HepG2 (cell line): Measurements from ENCODE around the gene MKRN2OS. TPM values are rescaled to one million over a fixed set of nuclear protein-coding genes. Genes with fewer than 3 reads are reported as not detected.

Experiments used
- ATAC-seq: fragments of 200-7000 bp; cut with Tn5 transposase; 3 replicates; pipeline ENCODE4 v1.9.1; 2020; ENCODE audit warnings: mild to moderate bottlenecking, moderate library complexity
- BruUV-seq: library from RNA; stranded (reverse); fragments of 400-500 nt; replicated peaks from 2 replicates; lab custom pipeline; 2021; lab: Mats Ljungman, UMichigan
- CTCF ChIA-PET: fragments of 300-600 bp; formaldehyde crosslinking; extraction: SDS; loops from one replicate; lab custom pipeline; 2021; ENCODE audit warnings: low total read pairs, inconsistent platforms, low intra/inter-chr PET ratio; lab: Yijun Ruan, JAX
- POLR2A ChIA-PET: fragments of 350-600 bp; sonication (Branson Sonifier 250); formaldehyde crosslinking; loops from one replicate; lab custom pipeline; 2020; ENCODE audit warnings: antibody characterized with exemption, inconsistent platforms; lab: Yijun Ruan, JAX
- DNase-seq: peaks from one replicate; pipeline ENCODE4 v3.0.0-alpha.2; 2015; ENCODE audit warnings: low spot score
- FAIRE-seq: peaks from 3 replicates; lab custom pipeline; 2011; peaks lifted over from hg19 to GRCh38; lab: Jason Lieb, UNC
- H2AFZ ChIP-seq: one replicate; pipeline ENCODE4 v1.6.1; 2011; ENCODE audit warnings: low read length, inconsistent platforms
- H3K27ac ChIP-seq: fragments of 300-600 bp; 3 replicates; pipeline ENCODE4 v1.8.0; 2011; ENCODE audit warnings: mixed run types, mild to moderate bottlenecking, mixed read lengths, low read length, inconsistent platforms; ENCODE audit not compliant: insufficient read depth; ENCODE audit errors: extremely low read length
- H3K27me3 ChIP-seq, 2 experiments: fragments of 200-600 bp in 1 of 2; 2 replicates in 1 of 2; 3 replicates in 1 of 2; pipeline versions ENCODE4 v1.6.0 to v1.8.0; 2011; ENCODE audit warnings: low read length in 2 of 2, mild to moderate bottlenecking in 2 of 2, moderate library complexity in 2 of 2, inconsistent platforms in 1 of 2; ENCODE audit not compliant: insufficient read depth in 2 of 2, control insufficient read depth in 1 of 2
- H3K36me3 ChIP-seq, 2 experiments: fragments of 200-600 bp in 1 of 2; replicated peaks in 1 of 2; 2 replicates in 1 of 2; 3 replicates in 1 of 2; pipeline versions ENCODE4 v1.5.1 to v1.8.0; 2011; ENCODE audit warnings: low read length in 2 of 2, inconsistent platforms in 1 of 2; ENCODE audit not compliant: insufficient read depth in 2 of 2, control insufficient read depth in 1 of 2
- H3K4me1 ChIP-seq: 2 replicates; pipeline ENCODE4 v1.5.1; 2012; ENCODE audit warnings: low read length, inconsistent platforms; ENCODE audit not compliant: insufficient read depth
- H3K4me2 ChIP-seq: 2 replicates; pipeline ENCODE4 v1.6.0; 2011; ENCODE audit warnings: low read depth, low read length, inconsistent platforms
- H3K4me3 ChIP-seq, 3 experiments: fragments of 200-600 bp in 1 of 3; sonication (generic), shearing (Covaris generic) in 1 of 3; replicated peaks in 1 of 3; 2 replicates each; pipeline ENCODE4 v1.5.1; 2011 to 2016; ENCODE audit warnings: low read length in 3 of 3, inconsistent platforms in 2 of 3, low read depth in 2 of 3, mild to moderate bottlenecking in 2 of 3, control low read depth in 1 of 3, mixed read lengths in 1 of 3; ENCODE audit not compliant: insufficient read depth in 1 of 3
- H3K79me2 ChIP-seq: one replicate; pipeline ENCODE4 v1.6.1; 2011; ENCODE audit warnings: low read length, inconsistent platforms; ENCODE audit not compliant: insufficient read depth
- H3K9ac ChIP-seq: 2 replicates; pipeline ENCODE4 v1.6.0; 2011; ENCODE audit warnings: mild to moderate bottlenecking, low read depth, low read length, inconsistent platforms; ENCODE audit not compliant: insufficient read depth
- H3K9me3 ChIP-seq: 2 replicates; pipeline ENCODE4 v1.5.1; 2012; ENCODE audit warnings: mild to moderate bottlenecking, low read length
- H4K20me1 ChIP-seq: 2 replicates; pipeline ENCODE4 v1.6.0; 2011; ENCODE audit warnings: inconsistent platforms, mild to moderate bottlenecking, low read length, moderate library complexity; ENCODE audit not compliant: insufficient read depth
- CHCHD3 ChIP-seq: sonication (generic); formaldehyde crosslinking; IDR thresholded peaks from 2 replicates; pipeline ENCODE4 v1.8.0; 2022; ENCODE audit warnings: mild to moderate bottlenecking, missing genetic modification reagents, moderate library complexity
- MTF1 ChIP-seq: sonication (generic); formaldehyde crosslinking; IDR thresholded peaks from 2 replicates; pipeline ENCODE4 v1.5.0; 2020; ENCODE audit warnings: missing genetic modification reagents
- MYNN ChIP-seq: sonication (generic); formaldehyde crosslinking; IDR thresholded peaks from 2 replicates; pipeline ENCODE4 v1.4.0; 2020; ENCODE audit warnings: mild to moderate bottlenecking, low read depth, missing genetic modification reagents
- RBAK ChIP-seq: sonication (generic); formaldehyde crosslinking; IDR thresholded peaks from 2 replicates; pipeline ENCODE4 v1.5.1; 2020; ENCODE audit warnings: mild to moderate bottlenecking, missing genetic modification reagents
- TMF1 ChIP-seq: sonication (generic); formaldehyde crosslinking; IDR thresholded peaks from 2 replicates; pipeline ENCODE4 v1.8.1; 2022; ENCODE audit warnings: low read depth, missing genetic modification reagents
- ZFX ChIP-seq: sonication (generic); formaldehyde crosslinking; IDR thresholded peaks from 2 replicates; pipeline ENCODE4 v1.4.0; 2020; ENCODE audit warnings: mild to moderate bottlenecking, low read depth, missing genetic modification reagents, moderate library complexity
- ZNF121 ChIP-seq: sonication (generic); formaldehyde crosslinking; IDR thresholded peaks from 2 replicates; pipeline ENCODE4 v1.5.0; 2020; ENCODE audit warnings: mild to moderate bottlenecking, missing genetic modification reagents
- ZNF24 ChIP-seq: fragments of 450-650 bp; IDR thresholded peaks from 2 replicates; pipeline ENCODE4 v1.6.1; 2017; ENCODE audit warnings: antibody characterized with exemption, mild to moderate bottlenecking
- ZNF616 ChIP-seq: sonication (generic); formaldehyde crosslinking; IDR thresholded peaks from 2 replicates; pipeline ENCODE4 v1.5.0; 2020; ENCODE audit warnings: low read depth, mild to moderate bottlenecking, missing genetic modification reagents
- ZNF776 ChIP-seq: sonication (generic); formaldehyde crosslinking; IDR thresholded peaks from 2 replicates; pipeline ENCODE4 v1.4.0; 2020; ENCODE audit warnings: mild to moderate bottlenecking, missing genetic modification reagents
- WGBS: methylation state at CpG from one replicate; pipeline ENCODE4 v1.1.6; 2017; ENCODE audit warnings: low lambda C conversion rate; 5-methylcytosine and 5-hydroxymethylcytosine counted together
- in situ Hi-C: cut with HindIII; loops from 2 replicates; pipeline ENCODE4 v1.10.0; 2017; ENCODE audit warnings: low pct_unique_long_range_greater_than_20kb; ENCODE audit not compliant: extremely low pct_ligation_motif_present
- intact Hi-C: fragments of 100-400 bp; cut with micrococcal nuclease; formaldehyde crosslinking; loops from one replicate; pipeline ENCODE4 v1.10.0; 2022; ENCODE audit not compliant: unreplicated experiment
- polyA plus RNA-seq, 8 experiments: library from polyadenylated mRNA; depleted of rRNA in 3 of 8; stranded (reverse) in 7 of 8; unstranded in 1 of 8; fragments of >200 nt; fragmentation: Illumina TruSeq in 4 of 8; extraction: Trizol in 4 of 8; gene quantifications; 2 replicates each; pipeline versions ENCODE4 v1.2.1 to v1.2.3, GENCODE V29; 2011 to 2016; ENCODE audit warnings: low read depth in 4 of 8, missing spikeins in 1 of 8, mixed read lengths in 1 of 8; ENCODE audit not compliant: insufficient read depth in 1 of 8
- total RNA-seq, 5 experiments: library from RNA; depleted of rRNA; stranded (reverse); fragments of >200 nt; fragmentation: Illumina TruSeq; extraction: Trizol; gene quantifications; 2 replicates each; pipeline ENCODE4 v1.2.3, GENCODE V29; 2016; ENCODE audit warnings: low read depth in 1 of 5
- TF ChIP-seq, protein P1 (sequence below): IDR thresholded peaks from 2 replicates; pipeline ENCODE4 v1.6.1; 2016; ENCODE audit warnings: control low read depth
- TF ChIP-seq, protein P2 (sequence below): fragments of 450-650 bp; IDR thresholded peaks from 2 replicates; pipeline ENCODE4 v1.6.1; 2017; ENCODE audit warnings: mild to moderate bottlenecking
- TF ChIP-seq, protein P3 (sequence below): IDR thresholded peaks from 2 replicates; pipeline ENCODE4 v1.6.1; 2016; ENCODE audit warnings: low read depth
- TF ChIP-seq, protein P4 (sequence below): sonication (generic); formaldehyde crosslinking; IDR thresholded peaks from 2 replicates; pipeline ENCODE4 v1.8.0; 2022; ENCODE audit warnings: mild to moderate bottlenecking, missing genetic modification reagents, borderline replicate concordance
- TF ChIP-seq, protein P5 (sequence below): sonication (generic); formaldehyde crosslinking; IDR thresholded peaks from 2 replicates; pipeline ENCODE4 v1.4.0; 2020; ENCODE audit warnings: mild to moderate bottlenecking, missing genetic modification reagents

Gene MKRN2OS
- total and polyA plus RNA-seq, 2 of the 13 experiments (the other 11 are each of a cell fraction or from before 2014, with no cell fraction given), result not detected

DNA sequence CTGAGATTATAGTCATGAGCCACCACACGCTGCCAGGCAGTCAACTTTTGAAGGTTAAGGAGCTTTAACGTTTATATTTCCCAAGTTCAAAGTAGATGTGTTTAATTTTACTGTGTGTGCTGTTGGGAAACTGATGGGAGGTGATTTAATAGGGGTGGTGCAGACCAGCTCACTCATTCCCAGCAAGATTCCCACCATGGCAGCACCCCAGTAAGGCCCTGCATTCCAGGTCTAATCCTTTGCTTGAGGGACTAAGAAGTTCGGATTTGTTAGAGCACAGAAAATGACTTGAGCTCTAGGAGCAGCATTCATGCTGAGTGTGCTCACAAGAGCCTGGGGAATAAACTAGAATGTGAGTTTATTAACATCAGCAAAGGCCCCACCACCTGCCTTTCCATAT lies 35.8 kb downstream of the MKRN2OS start (continued):
- TF ChIP-seq, protein P1, sequence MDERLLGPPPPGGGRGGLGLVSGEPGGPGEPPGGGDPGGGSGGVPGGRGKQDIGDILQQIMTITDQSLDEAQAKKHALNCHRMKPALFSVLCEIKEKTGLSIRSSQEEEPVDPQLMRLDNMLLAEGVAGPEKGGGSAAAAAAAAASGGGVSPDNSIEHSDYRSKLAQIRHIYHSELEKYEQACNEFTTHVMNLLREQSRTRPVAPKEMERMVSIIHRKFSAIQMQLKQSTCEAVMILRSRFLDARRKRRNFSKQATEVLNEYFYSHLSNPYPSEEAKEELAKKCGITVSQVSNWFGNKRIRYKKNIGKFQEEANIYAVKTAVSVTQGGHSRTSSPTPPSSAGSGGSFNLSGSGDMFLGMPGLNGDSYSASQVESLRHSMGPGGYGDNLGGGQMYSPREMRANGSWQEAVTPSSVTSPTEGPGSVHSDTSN (CRISPR knock-in tag), result no peak
- no peak for TF ChIP-seq TMF1
- no peak for TF ChIP-seq CHCHD3 (CRISPR knock-in tag)
- TF ChIP-seq, protein P2, sequence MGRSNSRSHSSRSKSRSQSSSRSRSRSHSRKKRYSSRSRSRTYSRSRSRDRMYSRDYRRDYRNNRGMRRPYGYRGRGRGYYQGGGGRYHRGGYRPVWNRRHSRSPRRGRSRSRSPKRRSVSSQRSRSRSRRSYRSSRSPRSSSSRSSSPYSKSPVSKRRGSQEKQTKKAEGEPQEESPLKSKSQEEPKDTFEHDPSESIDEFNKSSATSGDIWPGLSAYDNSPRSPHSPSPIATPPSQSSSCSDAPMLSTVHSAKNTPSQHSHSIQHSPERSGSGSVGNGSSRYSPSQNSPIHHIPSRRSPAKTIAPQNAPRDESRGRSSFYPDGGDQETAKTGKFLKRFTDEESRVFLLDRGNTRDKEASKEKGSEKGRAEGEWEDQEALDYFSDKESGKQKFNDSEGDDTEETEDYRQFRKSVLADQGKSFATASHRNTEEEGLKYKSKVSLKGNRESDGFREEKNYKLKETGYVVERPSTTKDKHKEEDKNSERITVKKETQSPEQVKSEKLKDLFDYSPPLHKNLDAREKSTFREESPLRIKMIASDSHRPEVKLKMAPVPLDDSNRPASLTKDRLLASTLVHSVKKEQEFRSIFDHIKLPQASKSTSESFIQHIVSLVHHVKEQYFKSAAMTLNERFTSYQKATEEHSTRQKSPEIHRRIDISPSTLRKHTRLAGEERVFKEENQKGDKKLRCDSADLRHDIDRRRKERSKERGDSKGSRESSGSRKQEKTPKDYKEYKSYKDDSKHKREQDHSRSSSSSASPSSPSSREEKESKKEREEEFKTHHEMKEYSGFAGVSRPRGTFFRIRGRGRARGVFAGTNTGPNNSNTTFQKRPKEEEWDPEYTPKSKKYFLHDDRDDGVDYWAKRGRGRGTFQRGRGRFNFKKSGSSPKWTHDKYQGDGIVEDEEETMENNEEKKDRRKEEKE, result no peak

DNA sequence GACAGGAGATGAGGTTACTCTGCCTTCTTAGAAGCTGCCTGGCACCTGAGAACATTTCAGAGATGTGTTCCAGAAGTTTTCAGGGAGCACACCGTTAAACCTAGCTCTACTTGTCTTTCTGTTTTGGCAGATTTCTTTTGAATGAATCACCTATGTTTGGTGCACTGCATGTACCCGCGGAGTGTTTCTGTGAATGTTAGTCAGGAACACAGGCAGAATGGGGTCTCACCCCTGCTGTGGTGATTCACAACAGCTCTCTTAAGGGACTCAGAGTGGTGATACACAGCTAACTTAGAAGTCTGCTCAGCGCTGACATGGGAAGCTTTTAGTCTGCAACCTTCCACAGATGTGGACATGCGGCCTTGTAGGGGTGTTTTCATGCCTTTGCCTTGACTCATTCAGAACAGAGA lies 37.0 kb downstream of the MKRN2OS start:
- ChIA-PET POLR2A (interaction anchor here (1.3 kb wide), 1 partner anchor 24 kb away, joined by 3 read pairs; the partner anchor contains the start of gene TSEN2), CTCF (no interaction called here)
- in situ Hi-C loops, result no loop called here
- H4K20me1 ChIP-seq, result no peaks in the 10 kb centered on the region
- DNase-seq (no peak), ATAC-seq (no peak), FAIRE-seq (no peak)
- no peaks in the 10 kb centered on the region for H3K79me2 ChIP-seq
- TF ChIP-seq, protein P3, sequence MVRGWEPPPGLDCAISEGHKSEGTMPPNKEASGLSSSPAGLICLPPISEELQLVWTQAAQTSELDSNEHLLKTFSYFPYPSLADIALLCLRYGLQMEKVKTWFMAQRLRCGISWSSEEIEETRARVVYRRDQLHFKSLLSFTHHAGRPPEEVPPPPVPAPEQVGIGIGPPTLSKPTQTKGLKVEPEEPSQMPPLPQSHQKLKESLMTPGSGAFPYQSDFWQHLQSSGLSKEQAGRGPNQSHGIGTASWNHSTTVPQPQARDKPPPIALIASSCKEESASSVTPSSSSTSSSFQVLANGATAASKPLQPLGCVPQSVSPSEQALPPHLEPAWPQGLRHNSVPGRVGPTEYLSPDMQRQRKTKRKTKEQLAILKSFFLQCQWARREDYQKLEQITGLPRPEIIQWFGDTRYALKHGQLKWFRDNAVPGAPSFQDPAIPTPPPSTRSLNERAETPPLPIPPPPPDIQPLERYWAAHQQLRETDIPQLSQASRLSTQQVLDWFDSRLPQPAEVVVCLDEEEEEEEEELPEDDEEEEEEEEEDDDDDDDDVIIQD (CRISPR knock-in tag), result no peak
- TF ChIP-seq RBAK (CRISPR knock-in tag), result no peak
- no peak for TF ChIP-seq ZNF24
- no peak for TF ChIP-seq ZNF616 (CRISPR knock-in tag)
- TF ChIP-seq, protein P4, sequence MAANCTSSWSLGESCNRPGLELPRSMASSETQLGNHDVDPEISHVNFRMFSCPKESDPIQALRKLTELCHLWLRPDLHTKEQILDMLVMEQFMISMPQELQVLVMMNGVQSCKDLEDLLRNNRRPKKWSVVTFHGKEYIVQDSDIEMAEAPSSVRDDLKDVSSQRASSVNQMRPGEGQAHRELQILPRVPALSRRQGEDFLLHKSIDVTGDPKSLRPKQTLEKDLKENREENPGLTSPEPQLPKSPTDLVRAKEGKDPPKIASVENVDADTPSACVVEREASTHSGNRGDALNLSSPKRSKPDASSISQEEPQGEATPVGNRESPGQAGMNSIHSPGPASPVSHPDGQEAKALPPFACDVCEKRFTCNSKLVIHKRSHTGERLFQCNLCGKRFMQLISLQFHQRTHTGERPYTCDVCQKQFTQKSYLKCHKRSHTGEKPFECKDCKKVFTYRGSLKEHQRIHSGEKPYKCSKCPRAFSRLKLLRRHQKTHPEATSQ (CRISPR knock-in tag), result no peak
- TF ChIP-seq, protein P5, sequence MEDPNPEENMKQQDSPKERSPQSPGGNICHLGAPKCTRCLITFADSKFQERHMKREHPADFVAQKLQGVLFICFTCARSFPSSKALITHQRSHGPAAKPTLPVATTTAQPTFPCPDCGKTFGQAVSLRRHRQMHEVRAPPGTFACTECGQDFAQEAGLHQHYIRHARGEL, result no peak
- TF ChIP-seq ZFX, result no peak
- no peak for TF ChIP-seq ZNF121 (CRISPR knock-in tag)
- no peak for TF ChIP-seq MTF1
- TF ChIP-seq MYNN (CRISPR knock-in tag), result no peak
- no peak for TF ChIP-seq ZNF776
- intact Hi-C loops, result no loop called here
- H3K4me1 ChIP-seq, result no peaks in the 10 kb centered on the region
- no peak overlapping the region for H3K4me2 ChIP-seq
- no TSS peak for BruUV-seq
- no peak overlapping the region for H3K9ac ChIP-seq
- peaks cover 16 to 36% of the 10 kb centered on the region in 2 experiments; a peak in 4 of 5 replicates for H3K36me3 ChIP-seq
- H3K27ac ChIP-seq, result no peak overlapping the region
- H2AFZ ChIP-seq, result no peak overlapping the region
- WGBS, result 90% methylated on average over 5 of the region's 5 CpGs
- H3K9me3 ChIP-seq, result no peaks in the 10 kb centered on the region
- H3K4me3 ChIP-seq, result no peak overlapping the region
- no peaks in the 10 kb centered on the region for H3K27me3 ChIP-seq
